ENCODE results near the gene UGT1A1.

Gene UGT1A1

DNA sequence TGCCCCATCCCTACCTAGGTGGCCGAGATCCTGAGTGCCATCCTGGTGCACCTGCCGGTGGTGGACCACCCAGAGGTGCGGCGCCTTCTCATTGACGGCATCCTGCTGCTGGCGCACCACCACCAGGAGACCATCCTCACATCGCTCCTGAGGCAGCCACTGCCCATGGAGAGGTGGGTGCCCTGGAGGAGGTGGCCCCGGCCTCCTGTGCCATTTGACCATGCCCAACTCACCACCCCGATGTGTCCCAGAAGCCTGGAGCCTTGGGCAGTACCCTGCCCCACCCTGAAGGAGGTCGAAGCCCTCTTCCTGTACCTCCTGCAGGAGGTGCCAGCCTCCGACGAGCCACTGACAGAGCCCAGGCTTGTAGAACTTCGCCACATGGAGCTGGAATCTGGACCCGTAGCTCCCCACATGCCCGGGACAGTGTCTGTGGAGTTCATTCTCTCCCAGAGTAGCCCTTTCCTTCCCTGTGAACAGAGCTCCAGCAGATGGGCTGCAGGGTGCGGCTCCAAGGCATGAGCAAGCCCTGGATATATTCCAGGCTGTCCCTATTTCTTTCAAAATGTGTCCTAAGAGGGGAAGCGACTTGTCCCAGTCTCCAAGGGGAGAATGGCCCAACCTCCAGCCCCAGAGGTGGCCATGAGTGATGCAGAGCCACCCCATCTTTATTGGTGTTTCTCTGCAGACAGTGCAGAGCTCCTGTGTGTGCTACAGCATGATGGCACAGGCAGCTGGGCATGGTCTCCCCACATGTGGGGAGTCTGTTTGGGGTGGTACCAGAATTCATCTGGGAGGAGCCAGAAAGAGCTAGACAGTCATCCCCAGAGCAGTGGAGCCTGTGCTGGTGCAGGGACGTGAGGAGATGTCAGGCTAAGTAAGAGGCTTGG, 60.1 kb downstream of the UGT1A1 start:
- no peak for DNase-seq (ENCODE audit: extremely low spot score)
- POLR2A ChIA-PET = no interaction called here
- CTCF ChIA-PET = interaction anchor here (1.6 kb wide), 1 partner anchor 30 kb away, joined by 3 read pairs; no protein-coding TSS in a partner anchor
- TF ChIP-seq, protein P1, sequence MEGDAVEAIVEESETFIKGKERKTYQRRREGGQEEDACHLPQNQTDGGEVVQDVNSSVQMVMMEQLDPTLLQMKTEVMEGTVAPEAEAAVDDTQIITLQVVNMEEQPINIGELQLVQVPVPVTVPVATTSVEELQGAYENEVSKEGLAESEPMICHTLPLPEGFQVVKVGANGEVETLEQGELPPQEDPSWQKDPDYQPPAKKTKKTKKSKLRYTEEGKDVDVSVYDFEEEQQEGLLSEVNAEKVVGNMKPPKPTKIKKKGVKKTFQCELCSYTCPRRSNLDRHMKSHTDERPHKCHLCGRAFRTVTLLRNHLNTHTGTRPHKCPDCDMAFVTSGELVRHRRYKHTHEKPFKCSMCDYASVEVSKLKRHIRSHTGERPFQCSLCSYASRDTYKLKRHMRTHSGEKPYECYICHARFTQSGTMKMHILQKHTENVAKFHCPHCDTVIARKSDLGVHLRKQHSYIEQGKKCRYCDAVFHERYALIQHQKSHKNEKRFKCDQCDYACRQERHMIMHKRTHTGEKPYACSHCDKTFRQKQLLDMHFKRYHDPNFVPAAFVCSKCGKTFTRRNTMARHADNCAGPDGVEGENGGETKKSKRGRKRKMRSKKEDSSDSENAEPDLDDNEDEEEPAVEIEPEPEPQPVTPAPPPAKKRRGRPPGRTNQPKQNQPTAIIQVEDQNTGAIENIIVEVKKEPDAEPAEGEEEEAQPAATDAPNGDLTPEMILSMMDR (IDR thresholded peaks at IDR 0.05; ENCODE audit: control extremely low read depth, extremely low read depth, low read depth, missing control alignments) = no peak

DNA sequence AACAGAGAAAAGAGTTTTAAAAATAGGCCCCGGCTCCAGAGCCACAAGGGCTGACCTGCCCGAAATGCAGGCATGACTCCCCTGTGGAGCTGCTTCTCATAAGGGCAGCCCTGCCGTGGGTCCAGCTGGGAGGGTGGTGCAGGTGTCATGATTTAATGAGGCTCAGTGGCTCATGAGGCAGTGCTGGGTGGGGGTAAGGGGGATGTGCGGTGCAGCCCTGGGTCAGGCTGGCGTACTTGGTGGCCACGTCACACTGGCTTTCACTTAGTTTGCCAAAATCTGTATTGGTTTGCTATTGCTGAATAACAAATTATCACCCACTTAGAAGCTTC, 60.7 kb downstream of the UGT1A1 start:
- ChIA-PET CTCF (interaction anchor here (1.6 kb wide), 1 partner anchor 31 kb away, joined by 3 read pairs; no protein-coding TSS in a partner anchor), POLR2A (no interaction called here)
- TF ChIP-seq, protein P1 (IDR thresholded peaks at IDR 0.05; ENCODE audit: control extremely low read depth, extremely low read depth, low read depth, missing control alignments) = no peak
- DNase-seq (ENCODE audit: extremely low spot score) = no peak

DNA sequence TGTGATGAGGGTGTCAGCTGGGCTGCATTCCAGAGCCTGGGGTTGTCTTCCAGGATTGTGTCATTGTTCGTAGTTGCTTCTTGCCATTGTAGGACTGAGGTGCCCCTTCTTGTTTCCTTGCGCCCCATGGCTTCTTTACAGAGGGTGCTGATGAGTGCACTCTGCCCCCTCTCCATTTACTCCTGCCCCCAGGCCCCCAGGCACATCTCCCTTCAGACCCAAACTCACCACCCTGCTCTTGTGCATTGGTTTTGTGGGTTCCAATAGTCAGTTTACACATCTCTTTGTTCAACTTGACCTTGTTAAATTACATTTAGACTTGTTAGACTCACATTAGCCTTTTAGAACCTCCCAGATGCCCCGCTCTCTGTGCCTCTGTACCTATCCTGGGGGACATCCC, 61.1 kb downstream of the UGT1A1 start:
- POLR2A ChIA-PET = no interaction called here
- DNase-seq (ENCODE audit: extremely low spot score) = no peak
- TF ChIP-seq, protein P1 (IDR thresholded peaks at IDR 0.05; ENCODE audit: control extremely low read depth, extremely low read depth, low read depth, missing control alignments) = no peak
- CTCF ChIA-PET = no interaction called here

- TF ChIP-seq, protein P1 (IDR thresholded peaks at IDR 0.05; ENCODE audit: control extremely low read depth, extremely low read depth, low read depth, missing control alignments) = no peak
- ChIA-PET CTCF (no interaction called here), POLR2A (no interaction called here)
- no peak for DNase-seq (ENCODE audit: extremely low spot score)
Measured at GRCh38 chr2:233821709-233822100, 61.6 kb downstream of the UGT1A1 start.

DNA sequence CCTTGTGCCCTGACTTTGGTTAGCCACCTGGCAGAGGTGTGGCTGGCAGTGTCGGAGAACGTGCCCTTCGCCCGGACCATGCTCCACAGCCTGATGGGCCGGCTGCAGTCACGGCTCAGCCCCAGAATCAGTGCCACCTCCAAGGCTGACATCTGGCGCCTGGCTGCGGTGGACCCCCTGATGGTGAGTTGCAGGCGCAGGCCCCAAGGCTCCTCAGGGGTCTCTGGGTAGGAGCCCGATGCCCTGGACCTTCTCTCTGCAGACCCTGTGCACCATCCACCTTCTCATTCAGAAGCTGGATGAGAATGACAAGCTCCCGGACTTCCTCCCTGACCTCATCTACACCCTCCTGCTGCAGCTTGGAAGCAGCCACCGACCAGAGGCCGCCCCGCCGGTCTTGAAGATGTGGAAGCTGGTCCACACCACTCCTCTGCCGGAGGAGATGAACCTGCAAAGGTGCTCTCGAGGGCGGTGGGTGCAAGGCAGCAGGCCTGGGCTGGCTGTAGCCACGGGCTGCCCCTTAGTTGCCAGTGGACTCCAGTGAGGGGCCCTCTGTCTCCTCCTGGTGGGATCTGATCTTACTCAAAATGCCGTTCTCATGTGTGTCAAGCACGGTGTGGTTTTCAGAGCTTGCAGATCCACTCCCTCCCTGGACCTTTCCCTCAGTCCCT, 62.2 kb downstream of the UGT1A1 start:
- TF ChIP-seq, protein P1 (IDR thresholded peaks at IDR 0.05; ENCODE audit: control extremely low read depth, extremely low read depth, low read depth, missing control alignments) = no peak
- ChIA-PET CTCF (no interaction called here), POLR2A (interaction anchor here (0.5 to 0.6 kb wide), 2 partner anchors 421 to 1308 kb away, joined by 3 read pairs; no protein-coding TSS in a partner anchor)
- DNase-seq (ENCODE audit: extremely low spot score) = no peak
